Cerebellar cortex (tissue), 1 donor: ENCODE data around the gene FAT3.

Experiments
- DNase-seq: peaks from one replicate; pipeline ENCODE4 v3.0.0-alpha.2; 2015; ENCODE audit warnings: low spot score

The FAT3 gene

DNA sequence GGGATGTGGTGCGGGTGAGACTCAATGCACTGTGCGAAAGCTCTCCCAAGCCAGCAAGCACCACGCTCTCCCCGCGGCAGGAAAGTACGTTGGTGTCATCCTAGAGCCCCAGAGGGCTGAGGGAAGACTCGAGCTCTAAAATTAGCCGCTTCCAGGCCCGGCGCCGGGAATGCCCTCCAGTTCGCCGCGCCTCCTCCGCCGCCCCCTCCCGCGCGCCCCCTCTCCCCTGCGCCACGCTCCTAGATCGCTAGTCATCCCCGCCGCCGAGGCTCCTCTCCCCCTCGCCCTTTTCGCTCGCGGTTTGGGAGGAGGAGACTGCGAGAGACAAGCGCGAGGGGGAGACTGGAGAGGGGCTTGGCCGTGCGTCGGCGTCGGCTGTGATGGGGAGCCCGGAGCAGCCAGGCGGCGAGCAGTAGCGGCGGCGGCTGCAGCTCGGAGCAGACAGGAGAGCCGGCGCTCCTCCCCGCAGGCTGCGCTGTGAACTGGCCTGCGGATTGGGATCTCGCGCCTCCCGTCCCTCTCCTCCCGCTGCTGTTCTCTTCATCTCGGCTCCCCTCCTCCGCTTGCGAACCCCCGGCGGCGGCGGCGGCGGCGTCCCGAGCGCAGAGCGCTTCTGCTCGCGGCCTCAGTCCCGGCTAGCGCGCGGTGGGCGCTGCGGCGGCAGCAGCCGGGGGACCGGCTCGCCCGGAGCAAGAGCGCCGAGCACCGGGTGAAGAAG, at the start of gene FAT3:
Gene FAT3, plus strand, starts transcription at position 412 of the 718 bp plus-strand sequence. CDS start 127,295 bp downstream, outside the sequence.
- no peak for DNase-seq

DNA sequence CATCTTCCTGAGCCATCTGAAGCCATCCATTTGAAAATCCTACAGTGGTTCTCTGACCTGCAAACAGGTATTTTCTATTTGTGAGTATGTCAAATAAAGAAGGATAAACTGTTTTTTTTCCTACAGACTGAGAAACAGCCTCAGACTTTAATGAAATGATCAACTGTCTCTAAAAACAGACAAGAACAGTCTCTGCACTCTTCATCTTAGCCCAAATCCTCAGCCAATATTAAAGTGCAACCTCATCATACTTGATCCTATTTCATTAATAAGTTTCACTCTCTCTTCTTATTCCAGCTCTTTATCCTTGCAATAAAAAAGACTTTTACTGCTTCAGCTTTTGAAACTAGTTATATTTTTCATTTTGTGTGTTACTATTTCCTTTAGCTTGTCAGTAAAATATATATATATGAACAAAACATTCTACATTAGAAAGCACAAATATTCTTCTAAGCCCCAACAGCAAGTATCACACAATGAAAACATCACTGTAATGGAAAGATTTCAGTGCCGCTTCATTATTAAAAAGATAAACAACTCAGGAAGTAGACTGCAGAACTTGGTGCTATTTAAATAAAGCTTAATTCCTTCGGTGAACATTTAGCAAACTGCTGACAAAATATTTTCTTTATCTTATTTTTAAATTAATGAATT, 45.5 kb upstream of the FAT3 start:
- DNase-seq: no peak

DNA sequence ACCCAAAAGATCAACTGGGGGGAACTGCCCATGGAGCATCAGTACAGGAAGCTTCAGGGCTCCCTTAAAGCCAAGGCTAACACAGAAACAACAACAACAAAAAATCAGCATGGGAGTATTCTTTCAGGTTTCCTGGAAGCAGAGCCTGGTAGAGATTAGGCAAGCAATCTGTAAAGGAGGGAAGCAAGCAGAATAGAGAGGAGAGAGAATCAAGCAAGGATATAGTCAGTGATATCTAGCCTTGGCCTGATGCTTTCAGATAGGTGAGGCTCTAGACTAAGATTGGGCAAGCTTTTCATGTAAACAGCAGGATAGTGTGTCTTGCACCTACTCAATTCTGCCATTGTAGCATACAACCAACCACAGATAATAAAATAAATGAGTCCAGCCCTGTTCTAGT, 44.4 kb upstream of the FAT3 start:
- DNase-seq: no peak

DNA sequence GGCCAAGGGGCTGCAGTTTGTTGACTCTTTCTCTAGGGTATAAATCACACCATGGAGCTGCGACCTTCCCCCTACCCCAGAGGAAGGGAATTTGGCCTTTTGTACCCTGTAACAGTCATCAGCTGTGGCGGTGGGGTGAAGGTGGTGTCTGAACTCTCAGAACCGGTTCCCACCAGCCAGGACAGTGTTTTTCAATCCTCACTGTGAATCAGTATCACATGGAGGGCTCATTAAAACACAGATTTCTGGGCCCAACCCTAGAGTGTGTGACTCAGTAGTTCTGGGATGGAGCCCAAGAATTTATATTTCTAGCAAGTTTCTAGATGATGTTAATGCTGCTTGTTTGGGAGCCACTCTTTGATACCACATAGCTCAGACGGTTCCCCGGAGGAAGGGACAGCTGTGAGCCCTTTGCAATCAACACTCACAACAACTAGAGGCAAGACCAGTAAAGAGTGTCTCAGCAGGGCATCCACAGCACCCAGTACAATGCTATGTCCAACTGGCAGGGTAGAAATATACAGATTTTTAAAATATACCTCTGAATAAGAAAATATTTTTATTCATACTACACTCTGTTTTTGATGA, 43.9 kb upstream of the FAT3 start:
- DNase-seq: no peak

DNA sequence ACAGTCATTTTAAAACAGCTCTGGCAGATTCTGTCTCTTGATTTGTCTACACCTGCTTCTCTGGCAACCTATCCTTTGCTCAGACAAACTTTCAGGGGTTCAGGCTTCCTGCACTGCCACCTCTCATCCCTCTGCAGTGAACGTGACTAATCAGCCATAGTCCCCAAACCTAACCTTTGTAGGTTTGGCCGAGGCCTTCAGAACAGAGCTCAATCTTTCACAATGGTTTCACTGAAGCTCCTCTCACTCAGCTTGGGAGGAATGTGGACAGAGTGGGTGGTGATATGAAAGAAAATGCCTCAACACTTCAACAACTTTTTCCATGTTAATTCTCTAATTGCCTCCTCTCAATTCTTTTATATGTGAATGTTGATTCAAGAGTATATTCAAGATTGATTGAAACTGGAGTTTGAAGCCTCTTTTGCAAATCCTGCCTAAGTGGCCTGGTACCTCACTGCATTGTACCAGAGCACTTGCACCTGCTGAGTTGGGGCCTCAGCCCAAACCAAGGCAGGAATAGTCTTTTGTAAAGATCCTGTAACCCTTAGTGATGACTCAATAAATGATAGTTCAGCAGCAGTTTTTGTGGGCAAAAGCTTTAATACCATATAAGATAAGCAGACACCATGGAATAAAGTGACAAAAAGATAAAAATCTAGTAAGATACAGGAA, 33.9 kb upstream of the FAT3 start:
- DNase-seq: no peak

DNA sequence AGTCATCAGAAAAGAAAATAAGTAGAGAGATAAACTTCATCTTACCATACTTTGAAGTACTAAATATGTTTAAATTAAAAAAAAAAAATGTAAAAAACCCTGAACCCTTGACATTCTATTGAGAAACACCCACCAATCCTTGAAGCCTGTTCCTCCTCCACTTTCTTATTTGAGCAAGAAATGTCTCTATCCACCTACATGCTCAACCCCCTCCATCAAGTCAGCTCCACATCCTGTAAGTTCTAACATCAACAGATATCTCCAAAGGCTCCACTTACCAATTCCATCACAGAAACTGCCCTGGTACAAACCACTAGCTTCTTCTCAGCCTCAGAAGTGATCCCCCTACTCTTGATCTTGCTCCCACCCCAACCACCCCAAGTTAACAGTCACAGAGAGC, 32.5 kb upstream of the FAT3 start:
- DNase-seq: no peak

DNA sequence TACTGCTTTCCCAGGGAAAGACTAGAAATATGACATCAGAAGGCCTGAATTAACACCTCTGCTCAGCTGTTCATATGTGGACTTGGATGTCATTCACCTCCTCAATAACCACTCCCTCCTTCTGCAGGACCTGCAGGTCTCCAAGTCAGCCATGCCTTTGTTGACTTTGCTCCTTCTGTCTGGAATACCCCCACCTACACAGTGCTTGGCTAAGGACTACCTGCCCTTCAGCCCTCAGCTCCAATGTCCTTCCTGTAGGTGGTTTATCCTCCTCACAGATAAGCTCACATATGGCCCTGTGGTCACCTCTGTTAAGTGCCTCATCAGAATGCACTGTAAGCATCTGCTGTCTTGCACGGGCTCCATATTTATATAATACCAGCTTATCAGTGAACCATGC, 26.4 kb upstream of the FAT3 start:
- DNase-seq: no peak

DNA sequence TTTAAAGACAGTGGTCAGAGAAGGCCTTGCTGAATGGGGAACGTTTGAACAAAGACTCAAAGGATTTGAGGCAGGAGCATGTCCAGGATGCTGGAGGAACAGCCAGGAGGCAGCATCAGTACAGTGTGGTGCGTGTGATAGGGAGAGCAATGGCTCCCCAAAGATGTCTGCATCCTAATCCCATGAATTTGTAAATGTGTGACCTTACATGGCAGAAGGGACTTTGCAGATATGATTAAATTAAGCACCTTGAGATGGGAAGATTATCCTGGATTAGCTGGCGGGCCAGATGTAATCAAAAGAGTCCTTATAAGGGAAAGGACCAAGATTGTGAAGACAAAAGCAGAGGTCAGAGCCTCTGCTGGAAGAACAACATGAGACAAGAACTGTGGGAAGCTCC, 24.6 kb upstream of the FAT3 start:
- DNase-seq: no peak

DNA sequence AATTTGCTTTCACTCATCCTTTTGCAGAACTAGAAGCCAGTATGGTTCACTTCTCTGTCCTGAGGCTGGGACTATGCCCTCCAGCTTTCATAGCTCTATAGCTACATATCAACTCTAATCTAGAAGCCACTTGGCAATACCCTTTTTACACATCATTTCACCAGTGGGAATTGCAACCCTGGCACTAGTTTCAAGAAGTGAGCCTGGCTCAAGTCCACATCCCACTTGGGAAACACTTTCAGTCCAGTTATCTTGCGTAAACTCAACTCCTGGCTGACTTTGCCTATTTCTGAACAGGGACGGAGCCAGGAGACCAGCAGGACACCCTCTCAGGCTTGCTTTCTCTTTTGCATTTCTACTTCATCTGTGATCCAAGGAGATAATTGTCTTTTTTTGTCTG, 19.9 kb upstream of the FAT3 start:
- DNase-seq: no peak

DNA sequence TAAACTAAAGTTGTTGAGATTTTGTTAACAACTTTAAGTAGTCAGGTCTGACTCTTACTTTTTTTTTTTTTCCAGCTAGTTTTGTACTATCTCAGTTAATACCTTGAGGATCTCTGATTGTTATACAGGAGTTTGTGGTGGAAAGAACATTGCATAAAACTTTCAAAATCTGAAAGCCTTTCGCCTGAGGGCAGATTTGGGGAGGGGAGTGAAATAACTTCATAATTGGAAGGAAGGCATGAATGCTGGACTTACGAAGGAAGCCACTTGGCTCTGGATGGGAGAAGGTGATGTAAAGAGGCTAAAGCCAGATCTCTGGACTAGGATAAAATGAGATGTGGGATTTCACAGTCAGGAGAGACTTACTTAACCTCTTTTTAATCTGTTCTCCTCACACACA, 18.2 kb upstream of the FAT3 start:
- no peak for DNase-seq

DNA sequence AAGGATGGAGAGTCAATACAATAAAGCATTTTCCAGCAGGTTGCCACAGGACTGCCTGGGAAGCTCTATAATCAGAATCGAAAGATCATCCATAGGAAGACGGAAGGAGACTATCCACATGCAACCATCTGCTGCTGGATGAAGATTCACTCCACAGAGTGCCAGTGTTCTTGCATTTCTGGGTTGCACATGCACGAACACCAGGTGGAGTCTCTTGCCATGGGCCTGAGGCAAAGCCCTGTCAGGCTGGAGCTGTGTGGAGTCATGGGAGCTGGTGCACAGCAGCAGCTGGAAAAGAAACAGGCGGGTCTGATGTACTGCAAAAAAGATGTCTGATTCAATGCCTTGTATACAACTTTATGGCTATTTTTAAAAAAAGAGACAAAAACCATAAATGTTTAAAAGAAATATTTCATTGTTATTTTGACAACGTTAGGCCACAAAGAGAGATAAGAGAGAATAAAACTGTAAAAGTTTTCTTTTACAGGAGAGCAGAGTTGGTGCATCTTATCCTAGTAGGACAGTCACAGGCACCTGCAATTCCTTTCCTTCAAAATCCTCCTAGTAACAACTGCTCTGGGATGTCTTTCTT, 12.9 kb upstream of the FAT3 start:
- no peak for DNase-seq

DNA sequence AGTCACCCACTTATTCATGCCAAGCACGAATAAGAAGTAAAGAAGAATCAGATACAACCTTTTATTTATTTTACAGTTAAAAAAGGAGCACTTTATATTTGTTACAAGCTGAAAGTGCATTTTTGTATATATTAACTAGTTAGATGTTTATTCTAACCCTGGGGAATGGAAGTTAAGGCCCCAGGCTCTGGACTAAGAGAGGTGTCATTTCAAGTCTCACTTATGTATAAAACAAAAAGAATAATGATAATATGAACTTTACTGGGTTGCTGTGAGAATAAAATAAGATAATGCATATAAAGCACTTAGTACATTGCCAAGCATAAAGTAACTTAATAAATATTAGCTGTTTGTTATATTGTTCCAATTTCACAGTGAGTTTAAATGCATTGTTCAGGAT, 12.1 kb upstream of the FAT3 start:
- no peak for DNase-seq

DNA sequence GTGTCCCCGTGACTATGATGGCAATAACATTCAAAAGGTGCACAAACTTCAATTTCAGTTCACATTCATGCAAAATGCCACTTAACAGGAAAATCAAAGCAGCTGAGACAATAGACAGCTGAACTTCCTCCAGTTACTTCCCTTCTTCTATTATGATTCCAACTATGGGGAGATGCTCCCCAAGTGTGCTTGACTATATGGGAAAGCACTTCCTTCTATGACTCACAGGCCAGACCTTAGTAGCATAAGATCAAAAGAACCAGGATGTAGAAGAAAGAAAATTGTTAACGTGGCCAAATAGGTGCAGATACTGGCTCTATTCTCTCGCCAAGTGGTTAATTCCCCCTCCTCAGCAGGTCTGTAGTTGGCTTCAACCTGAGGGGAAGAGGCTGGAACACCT, 7.8 kb upstream of the FAT3 start:
- DNase-seq: no peak

DNA sequence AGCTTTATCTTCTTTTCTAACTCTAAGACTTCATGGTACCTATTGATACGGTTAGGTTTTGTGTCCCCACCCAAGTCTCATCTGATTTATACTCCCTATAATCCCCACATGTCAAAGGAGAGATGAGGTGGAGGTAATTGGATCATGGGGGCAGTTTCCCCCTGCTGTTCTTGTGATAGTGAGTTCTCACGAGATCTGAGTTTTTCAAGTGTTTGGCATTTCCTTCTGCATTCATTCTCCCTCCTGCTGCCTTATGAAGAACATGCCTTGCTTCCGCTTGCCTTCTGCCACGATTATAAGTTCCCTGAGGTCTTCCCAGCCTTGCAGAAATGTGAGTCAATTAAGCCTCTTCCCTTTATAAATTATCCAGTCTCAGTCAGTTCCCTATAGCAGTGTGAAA, 5.1 kb upstream of the FAT3 start:
- DNase-seq: no peak

DNA sequence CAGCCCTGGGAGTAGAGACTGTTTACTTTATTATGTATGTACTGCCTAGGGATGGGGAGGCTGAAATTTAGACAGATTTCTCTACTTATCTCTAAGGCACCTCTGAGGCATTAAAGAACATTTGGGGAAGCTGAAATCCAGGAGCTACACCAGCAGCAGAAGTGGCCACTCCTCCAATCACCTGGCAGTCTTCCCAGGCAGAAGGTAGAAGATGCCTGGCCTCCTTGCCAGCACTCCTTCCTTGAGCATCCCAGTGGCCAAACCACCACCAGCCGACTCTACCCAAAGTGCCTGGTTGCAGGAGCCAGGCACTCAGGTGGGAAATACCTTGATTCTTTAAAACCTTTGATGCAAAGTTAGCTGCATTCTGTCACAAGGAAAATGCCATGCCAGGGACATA, 1.9 kb upstream of the FAT3 start:
- no peak for DNase-seq

DNA sequence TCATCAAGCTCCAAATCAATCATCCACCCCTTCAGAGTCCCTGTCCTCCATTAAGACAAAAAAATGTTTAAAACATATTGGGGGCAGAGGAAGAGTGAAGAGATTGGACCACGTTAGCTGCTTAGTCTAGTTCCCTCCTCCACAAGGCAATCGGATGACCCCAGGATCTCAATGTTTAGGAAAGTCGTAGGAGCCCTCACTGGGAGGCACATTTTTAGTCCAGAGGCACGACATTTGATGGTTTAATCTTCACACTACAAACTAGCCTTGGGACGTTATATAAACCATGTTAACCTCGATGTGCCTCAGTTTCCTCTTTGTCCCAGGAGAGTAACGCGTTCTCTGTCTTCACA, 588 bp upstream of the FAT3 start:
- DNase-seq: no peak

DNA sequence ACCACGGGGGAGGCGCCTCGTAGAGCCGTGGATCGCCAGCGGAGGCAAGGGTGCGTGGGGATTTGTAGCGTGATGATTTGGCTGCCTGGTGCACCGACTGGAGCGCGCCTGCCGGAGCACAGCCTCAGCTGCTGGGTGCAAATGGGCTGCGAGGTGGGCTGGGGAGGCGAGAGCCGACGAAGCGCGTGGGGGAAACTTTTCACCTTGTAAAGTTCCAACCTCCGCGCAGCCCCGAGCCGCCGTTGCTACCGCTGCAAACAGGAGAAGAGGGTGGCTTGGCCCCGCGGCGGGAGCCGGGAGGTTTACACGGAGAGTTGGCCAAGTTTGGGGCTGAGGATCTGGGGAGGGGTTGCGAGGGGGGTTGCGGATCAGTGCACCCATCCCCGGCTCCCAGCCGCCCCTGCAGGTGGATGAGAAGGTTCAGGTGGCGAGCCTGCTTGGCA, 528 bp downstream of the FAT3 start:
- no peak for DNase-seq

DNA sequence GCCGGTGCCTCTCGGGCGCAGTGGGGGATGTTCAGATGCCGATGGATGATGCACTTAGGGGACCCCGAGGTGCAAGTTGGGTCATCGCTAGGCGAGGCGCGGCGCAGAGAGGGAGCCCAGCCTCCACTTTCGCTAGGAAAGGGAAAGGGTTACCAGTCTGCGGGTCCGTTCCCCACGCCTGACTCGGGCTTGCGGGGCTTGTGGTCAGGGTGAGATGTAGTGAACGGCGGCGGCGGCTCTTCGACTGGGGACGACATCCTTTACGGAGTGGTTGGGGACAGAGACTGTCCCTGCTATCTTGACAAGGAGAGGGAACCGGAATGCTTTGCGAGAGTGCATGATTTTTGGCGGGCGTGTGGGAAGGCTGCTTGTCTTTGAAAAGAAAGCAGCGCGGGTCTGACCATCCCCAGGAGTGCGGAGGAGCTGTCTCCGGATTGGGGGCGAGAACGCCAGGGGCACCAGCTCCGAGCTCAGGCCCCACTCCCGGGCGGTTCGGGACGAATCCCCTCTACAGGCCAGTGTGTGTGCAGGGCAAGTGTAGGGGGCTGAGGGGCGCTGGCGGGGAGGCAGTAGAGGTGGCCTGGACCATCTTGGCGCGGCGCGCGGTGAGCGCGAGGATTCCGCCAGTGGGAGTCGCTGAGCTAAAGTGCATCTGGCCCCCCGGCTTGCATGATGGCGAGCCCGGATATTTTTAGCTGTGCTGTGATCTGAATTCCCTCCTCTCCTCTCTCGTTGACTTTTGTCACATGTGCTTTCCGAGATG, 1.1 kb downstream of the FAT3 start:
- DNase-seq: no peak

DNA sequence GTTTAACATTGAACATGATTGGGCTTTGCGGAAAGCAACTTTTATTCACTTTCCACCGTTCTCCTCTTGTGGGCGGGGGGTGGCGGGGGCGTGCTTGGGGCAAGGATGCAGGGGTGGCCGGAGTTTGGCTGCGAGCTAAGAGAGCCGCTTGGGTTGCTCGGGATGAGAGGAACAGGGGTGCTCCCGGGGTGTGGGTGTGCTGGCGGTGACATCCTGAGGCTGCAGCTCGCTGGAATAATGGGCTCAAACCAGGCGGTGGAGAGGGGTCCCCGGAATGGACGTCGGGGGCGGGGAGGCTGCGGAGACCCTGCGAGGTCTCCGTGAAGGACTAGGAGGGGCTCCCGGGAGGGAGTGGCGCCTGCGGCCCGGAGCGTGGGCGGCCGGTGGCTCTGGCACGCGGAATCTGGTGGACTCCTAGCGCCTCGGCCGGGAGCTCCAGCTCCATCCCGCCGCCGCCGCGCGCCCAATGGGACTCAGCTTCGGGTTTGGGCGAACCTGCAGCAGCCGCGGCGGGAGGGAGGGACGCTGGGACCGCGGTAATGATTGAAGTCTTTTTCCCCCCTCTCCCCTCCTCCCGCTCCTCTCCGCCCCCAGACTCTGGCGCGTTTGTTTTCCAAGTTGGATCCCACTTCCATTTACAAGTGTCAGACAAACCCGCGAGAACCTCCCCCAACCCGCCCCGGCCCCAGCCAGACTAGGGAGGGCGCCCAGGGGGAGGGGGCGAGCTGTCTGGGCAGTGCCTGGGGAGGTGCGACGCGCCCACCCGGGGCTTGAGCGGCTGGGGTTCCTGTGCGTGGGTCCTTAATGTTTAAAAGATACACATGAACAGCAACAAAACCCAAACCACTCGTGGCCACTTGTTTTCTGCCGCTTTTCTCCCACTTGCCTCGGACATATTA, 2.0 kb downstream of the FAT3 start:
- DNase-seq: no peak

DNA sequence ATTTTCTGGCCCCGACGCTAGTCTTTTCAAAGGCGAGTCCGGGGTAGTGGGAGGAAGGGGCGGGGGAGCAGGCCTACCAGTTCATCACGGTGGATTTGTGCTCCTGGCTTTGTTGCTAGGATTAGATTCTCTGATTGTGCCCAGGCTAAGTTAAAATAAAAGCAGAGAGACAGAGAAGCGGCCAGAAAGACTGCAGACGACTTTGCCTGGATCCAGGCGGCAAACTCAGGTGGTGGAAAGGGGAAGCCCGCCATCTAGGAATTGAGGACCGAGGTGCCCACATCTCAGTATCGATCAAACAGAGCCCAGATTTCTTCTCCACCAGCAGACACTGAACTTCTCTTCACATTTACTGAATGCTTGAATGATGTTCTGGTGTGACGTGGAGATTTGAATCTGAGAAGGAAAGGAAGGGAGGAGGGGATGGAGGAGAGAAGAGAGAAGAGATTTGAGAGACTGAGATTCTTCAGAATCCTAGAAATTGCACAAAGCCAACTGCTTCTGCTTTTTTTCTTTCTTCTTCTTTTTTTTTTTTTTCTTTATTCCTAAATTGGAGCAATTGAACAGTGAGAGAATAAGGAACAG, 2.7 kb downstream of the FAT3 start:
- no peak for DNase-seq
